IPS-20b (cell line): ENCODE results near the gene IZUMO1.
"Not testable (repeated sequence)": the region's sequence is repeated elsewhere in the genome, so short reads cannot be mapped to it uniquely, and the experiment has no call there.

Experiments
- H3K27ac ChIP-seq: one replicate; pipeline ENCODE4 v1.5.1; 2013; ENCODE audit warnings: low read length
- H3K27me3 ChIP-seq: 2 replicates; pipeline ENCODE4 v1.6.1; 2013; ENCODE audit warnings: mild to moderate bottlenecking, low read length, inconsistent platforms; ENCODE audit not compliant: insufficient read depth
- H3K36me3 ChIP-seq: 2 replicates; pipeline ENCODE4 v1.6.1; 2013; ENCODE audit warnings: low read depth, mild to moderate bottlenecking, inconsistent platforms, low read length, moderate library complexity; ENCODE audit not compliant: insufficient read depth
- H3K4me1 ChIP-seq: 2 replicates; pipeline ENCODE4 v1.6.1; 2013; ENCODE audit warnings: mild to moderate bottlenecking, control low read depth, inconsistent platforms, low read length, moderate library complexity; ENCODE audit not compliant: insufficient read depth
- H3K4me3 ChIP-seq: 2 replicates; pipeline ENCODE4 v1.5.1; 2013; ENCODE audit warnings: mild to moderate bottlenecking, low read length, inconsistent platforms
- H3K9ac ChIP-seq: 2 replicates; pipeline ENCODE4 v1.6.1; 2013; ENCODE audit warnings: low read depth, mild to moderate bottlenecking, inconsistent platforms, low read length, moderate library complexity
- H3K9me3 ChIP-seq: 2 replicates; pipeline ENCODE4 v1.6.1; 2013; ENCODE audit warnings: mild to moderate bottlenecking, low read depth, low read length, inconsistent platforms; ENCODE audit not compliant: insufficient read depth

Gene IZUMO1

GRCh38 chr19:48746738-48747575 is at the start of gene IZUMO1:
Gene IZUMO1, minus strand, starts transcription at chr19:48746909. Its CDS starts 1,050 bp downstream, at chr19:48745859.
- Histone ChIP-seq H3K27ac (peak within 1 kb of the TSS; percentile 3), H3K4me1 (no peaks in the 10 kb centered on the region; the same call in 1 of the 2 replicates), H3K9me3 (no peaks in the 10 kb centered on the region), H3K9ac (peak within 1 kb of the TSS; percentile 69; the same call in 1 of the 2 replicates), H3K27me3 (peaks cover 2% of the 10 kb centered on the region; the same call in 1 of the 2 replicates), H3K36me3 (peaks cover 23% of the 10 kb centered on the region), H3K4me3 (peak within 1 kb of the TSS; percentile 82)

DNA sequence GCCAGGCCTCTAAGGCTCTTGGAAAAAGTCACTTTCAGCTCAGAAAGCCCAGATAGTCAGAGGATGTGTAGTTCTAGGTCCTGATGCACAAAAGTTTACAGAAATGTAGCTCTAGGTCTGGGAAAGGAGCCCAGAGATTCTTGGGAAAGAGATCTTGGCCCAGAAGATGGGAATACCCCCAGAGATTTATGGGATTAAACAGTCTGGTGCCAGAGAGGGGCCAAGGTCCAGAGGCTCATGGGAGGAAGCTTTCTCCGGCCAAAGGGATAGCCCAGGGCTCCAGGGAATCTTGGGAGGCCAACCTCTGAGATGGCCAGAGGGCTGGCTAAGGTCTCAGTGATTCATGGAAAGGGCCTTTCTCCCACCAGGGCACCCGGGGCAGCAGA is 49.0 kb upstream of the IZUMO1 start:
- Histone ChIP-seq H3K4me3 (no peak overlapping the region), H3K9ac (no peak overlapping the region), H3K27ac (no peak overlapping the region), H3K9me3 (no peaks in the 10 kb centered on the region), H3K4me1 (peaks cover 7% of the 10 kb centered on the region; the same call in 1 of the 2 replicates), H3K36me3 (no peaks in the 10 kb centered on the region), H3K27me3 (no peaks in the 10 kb centered on the region)

DNA sequence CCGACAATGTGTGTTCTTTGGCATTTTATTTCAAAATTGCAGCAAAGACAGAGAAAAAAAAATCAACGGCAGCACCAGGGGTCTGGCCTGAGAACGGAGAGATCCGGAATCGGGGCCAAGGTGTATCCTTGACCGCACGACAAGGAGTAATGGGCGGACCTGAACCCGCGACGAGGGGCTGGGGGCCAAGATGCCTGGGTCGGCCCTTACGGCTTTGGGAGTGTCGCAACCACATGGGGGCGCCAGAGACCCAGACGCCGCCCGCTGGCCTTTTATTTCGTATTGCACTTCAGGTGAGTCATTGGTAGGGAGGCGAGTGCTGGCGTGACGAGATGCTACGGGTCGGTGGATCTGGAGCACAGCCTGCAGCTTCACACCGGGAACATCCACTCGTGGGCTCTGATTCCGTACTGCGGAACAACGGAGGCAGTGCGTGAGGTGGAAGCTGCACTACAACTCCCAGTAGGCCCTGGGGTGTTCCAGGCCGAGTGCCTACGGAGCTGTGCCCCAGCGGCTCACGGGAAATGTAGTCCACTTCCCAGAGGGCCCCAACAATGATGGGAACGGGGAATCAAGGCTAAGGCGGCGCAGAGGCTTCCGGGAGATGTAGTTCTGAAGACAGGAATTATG is 48.5 kb upstream of the IZUMO1 start:
- H3K4me1 ChIP-seq: peaks cover 7% of the 10 kb centered on the region; the same call in 1 of the 2 replicates
- no peak overlapping the region for H3K27ac ChIP-seq
- no peaks in the 10 kb centered on the region for H3K9me3 ChIP-seq
- no peaks in the 10 kb centered on the region for H3K27me3 ChIP-seq
- peak overlapping the region; percentile 71 for H3K4me3 ChIP-seq
- peak overlapping the region; percentile 60; the same call in 1 of the 2 replicates for H3K9ac ChIP-seq
- H3K36me3 ChIP-seq: no peaks in the 10 kb centered on the region

DNA sequence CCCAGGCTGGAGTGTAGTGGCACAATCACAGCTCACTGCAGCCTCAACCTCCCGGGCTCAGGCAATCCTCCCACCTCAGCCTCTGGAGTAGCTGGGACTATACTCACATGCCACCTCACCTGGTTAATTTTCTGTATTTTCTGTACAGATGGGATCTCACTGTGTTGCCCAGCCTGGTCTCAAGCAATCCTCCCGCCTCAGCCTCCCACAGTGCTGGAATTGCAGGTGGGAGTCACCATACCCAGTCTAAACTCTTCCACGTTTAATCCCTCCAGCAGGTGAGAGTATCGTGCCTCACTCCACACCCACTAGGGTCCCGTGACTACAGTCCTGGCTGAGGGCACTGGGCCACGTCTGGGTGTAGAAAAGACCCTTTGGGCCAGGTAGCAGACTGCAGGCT is 47.6 kb upstream of the IZUMO1 start:
- Histone ChIP-seq H3K9ac (no peak overlapping the region), H3K4me3 (no peak overlapping the region), H3K9me3 (no peaks in the 10 kb centered on the region), H3K4me1 (peaks cover 4% of the 10 kb centered on the region; the same call in 1 of the 2 replicates), H3K36me3 (no peaks in the 10 kb centered on the region), H3K27ac (no peak overlapping the region), H3K27me3 (no peaks in the 10 kb centered on the region)

- Histone ChIP-seq H3K9me3 (no peaks in the 10 kb centered on the region), H3K27ac (no peak overlapping the region), H3K36me3 (no peaks in the 10 kb centered on the region), H3K9ac (no peak overlapping the region; the same call in 1 of the 2 replicates), H3K4me3 (no peak overlapping the region), H3K4me1 (no peaks in the 10 kb centered on the region), H3K27me3 (no peaks in the 10 kb centered on the region)
Measured at GRCh38 chr19:48793271-48793670, 46.6 kb upstream of the IZUMO1 start.

- not testable (repeated sequence) for H3K4me3 ChIP-seq, H3K4me1 ChIP-seq, H3K9ac ChIP-seq, H3K27me3 ChIP-seq, H3K9me3 ChIP-seq, H3K27ac ChIP-seq, H3K36me3 ChIP-seq
Measured at GRCh38 chr19:48787331-48787730, 40.6 kb upstream of the IZUMO1 start.

GRCh38 chr19:48786422-48786821 is 39.7 kb upstream of the IZUMO1 start:
- H3K4me3 ChIP-seq, H3K9ac ChIP-seq, H3K27ac ChIP-seq, H3K27me3 ChIP-seq, H3K4me1 ChIP-seq, H3K36me3 ChIP-seq, H3K9me3 ChIP-seq: not testable (repeated sequence)

- no peaks in the 10 kb centered on the region for H3K9me3 ChIP-seq
- H3K9ac ChIP-seq: no peak overlapping the region
- H3K4me1 ChIP-seq: no peaks in the 10 kb centered on the region
- H3K27ac ChIP-seq: no peak overlapping the region
- H3K4me3 ChIP-seq: no peak overlapping the region
- no peaks in the 10 kb centered on the region for H3K36me3 ChIP-seq
- H3K27me3 ChIP-seq: no peaks in the 10 kb centered on the region
Measured at GRCh38 chr19:48784527-48784926, 37.8 kb upstream of the IZUMO1 start.

- Histone ChIP-seq H3K27me3 (no peaks in the 10 kb centered on the region), H3K4me3 (no peak overlapping the region), H3K36me3 (no peaks in the 10 kb centered on the region), H3K9ac (no peak overlapping the region), H3K27ac (no peak overlapping the region), H3K9me3 (no peaks in the 10 kb centered on the region), H3K4me1 (no peaks in the 10 kb centered on the region)
Measured at GRCh38 chr19:48780631-48781391, 34.1 kb upstream of the IZUMO1 start.

DNA sequence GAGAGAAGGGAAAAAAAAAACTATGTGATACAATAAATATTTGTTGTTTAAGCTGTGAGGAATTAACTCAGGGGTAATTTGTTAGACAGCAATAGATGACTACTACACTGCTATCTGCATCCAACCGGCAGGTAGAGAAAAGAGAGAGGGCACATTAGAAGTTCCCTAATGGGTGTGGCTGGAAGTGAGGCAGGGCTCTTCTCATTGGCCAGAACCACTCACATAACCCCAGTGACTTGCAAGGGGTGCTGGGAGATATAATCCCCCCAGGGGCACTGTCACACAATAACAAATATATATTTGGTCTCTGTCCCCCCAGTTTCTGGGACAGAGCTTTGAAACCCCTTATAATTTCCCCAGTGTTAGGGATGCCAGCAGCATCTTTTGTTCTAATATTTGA is 32.9 kb upstream of the IZUMO1 start:
- Histone ChIP-seq H3K27ac (no peak overlapping the region), H3K27me3 (no peaks in the 10 kb centered on the region), H3K4me1 (no peaks in the 10 kb centered on the region), H3K9me3 (no peaks in the 10 kb centered on the region), H3K36me3 (no peaks in the 10 kb centered on the region), H3K9ac (no peak overlapping the region), H3K4me3 (no peak overlapping the region)

GRCh38 chr19:48777720-48778119 is 31.0 kb upstream of the IZUMO1 start:
- Histone ChIP-seq H3K4me3 (no peak overlapping the region), H3K36me3 (no peaks in the 10 kb centered on the region), H3K9me3 (no peaks in the 10 kb centered on the region), H3K9ac (no peak overlapping the region), H3K27ac (no peak overlapping the region), H3K27me3 (no peaks in the 10 kb centered on the region), H3K4me1 (no peaks in the 10 kb centered on the region)
